Activated CD8-positive, alpha-beta T cell treated with anti-CD3 and anti-CD28 coated beads for 36 hours (primary cell): Measurements from ENCODE around the gene REN. TPM values are rescaled to one million over a fixed set of nuclear protein-coding genes. Genes with fewer than 3 reads are reported as not detected.

ENCODE experiments used
- ATAC-seq: fragments of 200-7000 bp; cut with Tn5 transposase; one replicate; pipeline ENCODE4 v1.10.0; 2021; ENCODE audit warnings: mild to moderate bottlenecking, moderate library complexity
- CTCF ChIA-PET: fragments of 350-600 bp; sonication (Branson Sonifier 250); formaldehyde crosslinking; loops from one replicate; lab custom pipeline; 2021; ENCODE audit warnings: antibody characterized with exemption; lab: Charles Lee
- POLR2A ChIA-PET: fragments of 350-600 bp; sonication (Branson Sonifier 250); formaldehyde crosslinking; loops from one replicate; lab custom pipeline; 2021; ENCODE audit warnings: antibody characterized with exemption; lab: Charles Lee
- DNase-seq: peaks from one replicate; pipeline ENCODE4 v3.0.0-alpha.2; 2020
- H3K27ac Mint-ChIP-seq: one replicate; pipeline ENCODE4 v1.8.0; 2021; ENCODE audit warnings: mild to moderate bottlenecking, mixed read lengths
- H3K27me3 Mint-ChIP-seq: one replicate; pipeline ENCODE4 v1.8.0; 2021; ENCODE audit warnings: mixed read lengths
- H3K36me3 Mint-ChIP-seq: one replicate; pipeline ENCODE4 v1.8.0; 2021; ENCODE audit warnings: low read depth, mixed read lengths
- H3K4me1 Mint-ChIP-seq: one replicate; pipeline ENCODE4 v1.8.0; 2021; ENCODE audit warnings: low read depth, mixed read lengths
- H3K4me3 Mint-ChIP-seq: one replicate; pipeline ENCODE4 v1.8.0; 2021; ENCODE audit warnings: mild to moderate bottlenecking, moderate library complexity, mixed read lengths
- H3K9me3 Mint-ChIP-seq: one replicate; pipeline ENCODE4 v1.8.0; 2021; ENCODE audit warnings: mixed read lengths
- CTCF ChIP-seq: fragments of 200-600 bp; IDR thresholded peaks from one replicate; pipeline ENCODE4 v1.8.0; 2022; ENCODE audit warnings: antibody characterized with exemption, mild to moderate bottlenecking
- intact Hi-C: fragments of 100-400 bp; cut with micrococcal nuclease; formaldehyde crosslinking; loops from one replicate; pipeline ENCODE4 v1.10.0; 2022
- total RNA-seq, 2 experiments: library from RNA; stranded (reverse); gene quantifications; one replicate each; pipeline ENCODE4 v1.2.3, GENCODE V29; 2021

The REN gene
- total RNA-seq, 2 experiments from 2014 or later, result not detected

DNA sequence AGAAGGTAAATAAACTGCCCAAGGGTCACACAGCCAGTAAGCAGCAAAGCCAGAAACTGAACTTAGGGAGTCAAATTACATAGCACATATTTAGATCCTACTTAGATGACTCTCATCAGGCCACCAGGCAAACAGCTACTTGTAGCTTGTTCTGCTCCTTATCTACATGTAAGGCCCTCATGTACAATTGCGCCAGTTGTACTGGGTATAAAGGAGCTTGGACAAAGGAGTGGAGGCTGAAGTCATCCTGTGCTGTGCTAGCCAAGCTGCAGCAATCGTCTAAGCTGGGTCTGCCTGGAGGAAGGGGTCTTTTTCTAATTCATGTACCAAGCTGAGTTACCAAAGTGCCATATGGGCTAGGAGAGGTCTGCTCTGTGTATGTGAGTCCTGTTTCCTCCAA lies 27.0 kb downstream of the REN start:
- CTCF ChIA-PET, result interaction anchor here (0.7 to 5.5 kb wide), 5 partner anchors 10 to 260 kb away, joined by 3 to 39 read pairs (median 5); no protein-coding TSS in a partner anchor
- no peak overlapping the region for H3K27ac Mint-ChIP-seq
- no peak for TF ChIP-seq CTCF
- intact Hi-C loops, result no loop called here
- no peaks in the 10 kb centered on the region for H3K4me1 Mint-ChIP-seq
- DNase-seq, result no peak
- ATAC-seq, result no peak
- H3K9me3 Mint-ChIP-seq, result no peaks in the 10 kb centered on the region
- H3K4me3 Mint-ChIP-seq, result no peak overlapping the region
- POLR2A ChIA-PET, result no interaction called here
- no peaks in the 10 kb centered on the region for H3K36me3 Mint-ChIP-seq
- H3K27me3 Mint-ChIP-seq, result no peaks in the 10 kb centered on the region

DNA sequence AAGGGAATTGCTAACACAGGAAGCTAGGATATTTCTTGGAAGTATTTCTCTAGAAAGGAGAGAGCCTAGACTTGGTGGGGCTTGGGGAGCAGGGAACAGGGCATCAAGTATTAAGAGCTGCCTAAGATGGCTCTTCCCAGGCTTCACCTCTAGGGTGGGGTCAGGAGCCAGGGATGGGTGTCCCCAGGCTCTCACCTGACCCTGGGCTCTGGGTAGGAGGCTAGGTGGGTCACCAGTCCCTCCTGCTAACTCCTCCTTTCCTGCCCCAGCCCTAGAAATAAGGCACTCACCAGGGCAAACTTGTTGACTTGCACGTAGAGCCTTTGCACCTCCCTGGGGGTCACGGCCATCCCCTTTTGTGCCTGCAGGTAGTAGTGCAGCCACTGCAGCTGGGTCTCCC lies 29.3 kb downstream of the REN start:
- Mint-ChIP-seq H3K4me1 (no peaks in the 10 kb centered on the region), H3K4me3 (no peak overlapping the region), H3K36me3 (no peaks in the 10 kb centered on the region), H3K27ac (no peak overlapping the region), H3K27me3 (no peaks in the 10 kb centered on the region), H3K9me3 (no peaks in the 10 kb centered on the region)
- ChIA-PET POLR2A (no interaction called here), CTCF (interaction anchor here (0.7 to 5.5 kb wide), 4 partner anchors 7 to 1826 kb away, joined by 4 to 39 read pairs (median 5); no protein-coding TSS in a partner anchor)
- DNase-seq (no peak), ATAC-seq (no peak)
- no peak for TF ChIP-seq CTCF
- intact Hi-C loops, result no loop called here

GRCh38 chr1:204134103-204134502 lies 32.0 kb downstream of the REN start:
- H3K9me3 Mint-ChIP-seq, result no peaks in the 10 kb centered on the region
- H3K4me1 Mint-ChIP-seq, result peaks cover 2% of the 10 kb centered on the region
- H3K4me3 Mint-ChIP-seq, result no peak overlapping the region
- H3K27me3 Mint-ChIP-seq, result no peaks in the 10 kb centered on the region
- intact Hi-C loops, result no loop called here
- ATAC-seq (no peak), DNase-seq (no peak)
- H3K27ac Mint-ChIP-seq, result no peak overlapping the region
- ChIA-PET POLR2A (interaction anchor here (0.6 kb wide), 1 partner anchor 67 kb away, joined by 3 read pairs; no protein-coding TSS in a partner anchor), CTCF (interaction anchor here (1.4 kb wide), 1 partner anchor 263 kb away, joined by 4 read pairs; no protein-coding TSS in a partner anchor)
- no peak for TF ChIP-seq CTCF
- no peaks in the 10 kb centered on the region for H3K36me3 Mint-ChIP-seq

DNA sequence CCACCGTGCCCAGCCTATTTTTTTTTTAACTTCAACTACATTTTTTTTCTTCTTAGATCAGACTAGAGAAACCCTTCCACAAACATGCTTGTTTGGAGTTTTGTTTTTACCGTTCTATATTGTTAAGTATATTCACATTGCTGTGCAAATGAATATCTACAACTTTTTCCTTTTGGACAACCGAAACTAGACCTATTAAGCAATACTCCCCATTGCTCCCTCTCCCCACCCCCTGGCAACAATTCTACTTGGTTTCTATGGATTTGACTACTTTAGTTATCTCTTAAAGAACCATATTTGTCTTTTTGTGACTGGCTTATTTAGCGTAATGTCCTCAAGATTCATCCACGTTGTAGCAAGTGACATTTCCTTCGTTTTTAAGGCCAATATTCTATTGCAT lies 33.4 kb downstream of the REN start:
- Mint-ChIP-seq H3K36me3 (no peaks in the 10 kb centered on the region), H3K4me3 (no peak overlapping the region), H3K27me3 (no peaks in the 10 kb centered on the region), H3K9me3 (no peaks in the 10 kb centered on the region), H3K4me1 (peaks cover 5% of the 10 kb centered on the region), H3K27ac (no peak overlapping the region)
- DNase-seq (no peak), ATAC-seq (no peak)
- TF ChIP-seq CTCF, result no peak
- ChIA-PET POLR2A (no interaction called here), CTCF (interaction anchor here (0.8 to 1.3 kb wide), 3 partner anchors 32 to 266 kb away, joined by 3 read pairs; no protein-coding TSS in a partner anchor)
- intact Hi-C loops, result no loop called here

GRCh38 chr1:204131978-204132377 lies 34.2 kb downstream of the REN start:
- H3K36me3 Mint-ChIP-seq, result no peaks in the 10 kb centered on the region
- H3K27me3 Mint-ChIP-seq, result no peaks in the 10 kb centered on the region
- no peak overlapping the region for H3K4me3 Mint-ChIP-seq
- ATAC-seq (no peak), DNase-seq (no peak)
- H3K4me1 Mint-ChIP-seq, result peaks cover 5% of the 10 kb centered on the region
- no peak overlapping the region for H3K27ac Mint-ChIP-seq
- no peak for TF ChIP-seq CTCF
- ChIA-PET POLR2A (no interaction called here), CTCF (interaction anchor here (0.8 to 1.3 kb wide), 3 partner anchors 32 to 267 kb away, joined by 3 read pairs; no protein-coding TSS in a partner anchor)
- intact Hi-C loops, result no loop called here
- H3K9me3 Mint-ChIP-seq, result no peaks in the 10 kb centered on the region
